ENCODE data around the gene TRAF3IP1. TPM values are rescaled to one million over a fixed set of nuclear protein-coding genes. Genes with fewer than 3 reads are reported as not detected.

The TRAF3IP1 gene
- total RNA-seq, 1 experiment from 2014 or later = 8.2 TPM

DNA sequence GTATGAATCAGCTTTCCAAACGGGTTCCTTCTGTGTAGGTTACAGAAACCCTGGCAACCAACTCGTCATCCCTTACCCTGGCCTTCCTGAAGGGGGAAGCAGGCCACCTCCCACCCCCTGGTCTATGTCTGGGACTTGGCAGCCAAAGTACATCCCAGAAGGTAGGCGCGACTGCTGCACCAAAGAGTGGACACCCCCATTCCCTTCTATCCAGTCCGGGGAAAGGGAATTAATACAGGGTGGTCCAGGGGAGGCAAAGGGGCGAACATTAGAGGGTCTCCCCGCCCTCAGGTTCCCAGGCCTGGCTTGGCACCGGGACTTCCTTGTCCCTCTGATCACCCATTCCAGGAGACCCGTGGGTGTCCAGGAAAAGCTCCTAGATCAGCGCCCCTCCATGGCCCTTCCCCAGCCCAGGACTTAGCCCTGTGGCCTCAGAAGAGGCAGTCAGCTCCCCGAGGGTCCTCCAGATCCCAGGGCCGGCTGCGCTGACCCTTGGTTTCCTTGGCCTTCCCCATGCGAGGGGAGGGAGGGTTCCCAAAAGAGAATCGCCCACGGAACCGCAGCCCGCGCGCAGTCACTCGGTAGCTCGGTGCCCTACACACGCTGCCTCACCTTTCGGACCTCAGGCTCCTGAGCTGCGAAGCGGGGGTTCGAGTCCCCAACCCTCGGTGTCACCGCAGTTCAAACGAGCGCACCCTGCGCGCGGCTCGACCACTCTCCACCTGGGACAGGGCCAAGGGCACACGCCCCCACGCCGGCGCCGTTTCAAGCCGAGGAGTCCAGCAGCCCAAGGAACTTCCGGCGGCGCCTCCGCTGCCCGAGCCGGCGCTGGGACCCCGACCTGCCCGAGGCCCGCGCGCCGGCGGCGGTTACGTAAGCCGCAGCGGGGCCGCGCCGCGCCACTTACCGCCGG lies 32.3 kb upstream of the TRAF3IP1 start, which contains the start of gene PER2:
Gene PER2 (minus strand): TSS at position 874 of the 913 bp plus-strand sequence. CDS start 10,674 bp downstream, outside the sequence.
- Histone ChIP-seq H3K27ac (ENCODE audit: low read length) (peak within 1 kb of the TSS; percentile 94), H3K9ac (ENCODE audit: low read length) (peak within 1 kb of the TSS; percentile 98), H3F3A (ENCODE audit: low read length, unreplicated experiment) (peaks cover 9% of the 10 kb centered on the region), H3K4me2 (ENCODE audit: low read length) (peak within 1 kb of the TSS; percentile 89), H3K4me3 (ENCODE audit: low read length) (peak within 1 kb of the TSS; percentile 80), H4K20me1 (ENCODE audit: low read length) (peaks cover 4% of the 10 kb centered on the region; the same call in 1 of the 2 replicates), H3K36me3 (ENCODE audit: low read depth, low read length) (no peaks in the 10 kb centered on the region), H2AFZ (ENCODE audit: low read length) (peak within 1 kb of the TSS; percentile 47; the same call in 1 of the 2 replicates), H3K27me3 (ENCODE audit: low read length) (no peaks in the 10 kb centered on the region), H3K9me2 (replicated peaks; ENCODE audit: low read length) (no peaks in the 10 kb centered on the region), H3K79me2 (ENCODE audit: low read length) (peaks cover 51% of the 10 kb centered on the region), H3K4me1 (ENCODE audit: insufficient read depth, low read length) (peaks cover 48% of the 10 kb centered on the region), H3K9me3 (ENCODE audit: low read length) (no peaks in the 10 kb centered on the region)
- ChIA-PET CTCF (interaction anchor here (1.2 kb wide), 1 partner anchor 25 kb away, joined by 4 read pairs; no protein-coding TSS in a partner anchor), POLR2A (ENCODE audit: unreplicated experiment) (interaction anchor here (0.6 kb wide), 1 partner anchor 17 kb away, joined by 4 read pairs; no protein-coding TSS in a partner anchor)
- intact Hi-C loops (cut with micrococcal nuclease) = loop anchor here (2.0 kb wide), 1 partner anchor 151 kb away; no protein-coding TSS in a partner anchor
- DNase-seq (peak; percentile 78), ATAC-seq (peak; percentile 28)
- TF ChIP-seq, protein P1, sequence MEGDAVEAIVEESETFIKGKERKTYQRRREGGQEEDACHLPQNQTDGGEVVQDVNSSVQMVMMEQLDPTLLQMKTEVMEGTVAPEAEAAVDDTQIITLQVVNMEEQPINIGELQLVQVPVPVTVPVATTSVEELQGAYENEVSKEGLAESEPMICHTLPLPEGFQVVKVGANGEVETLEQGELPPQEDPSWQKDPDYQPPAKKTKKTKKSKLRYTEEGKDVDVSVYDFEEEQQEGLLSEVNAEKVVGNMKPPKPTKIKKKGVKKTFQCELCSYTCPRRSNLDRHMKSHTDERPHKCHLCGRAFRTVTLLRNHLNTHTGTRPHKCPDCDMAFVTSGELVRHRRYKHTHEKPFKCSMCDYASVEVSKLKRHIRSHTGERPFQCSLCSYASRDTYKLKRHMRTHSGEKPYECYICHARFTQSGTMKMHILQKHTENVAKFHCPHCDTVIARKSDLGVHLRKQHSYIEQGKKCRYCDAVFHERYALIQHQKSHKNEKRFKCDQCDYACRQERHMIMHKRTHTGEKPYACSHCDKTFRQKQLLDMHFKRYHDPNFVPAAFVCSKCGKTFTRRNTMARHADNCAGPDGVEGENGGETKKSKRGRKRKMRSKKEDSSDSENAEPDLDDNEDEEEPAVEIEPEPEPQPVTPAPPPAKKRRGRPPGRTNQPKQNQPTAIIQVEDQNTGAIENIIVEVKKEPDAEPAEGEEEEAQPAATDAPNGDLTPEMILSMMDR (conservative IDR thresholded peaks at IDR 0.05; ENCODE audit: low read depth, low read length) = 0 out of 2 replicates have a peak, but pooled peaks have one; percentile 35
- no peak for TF ChIP-seq EZH2phosphoT487 (IDR thresholded peaks at IDR 0.05; ENCODE audit: borderline replicate concordance, low read length)
- BruUV-seq (replicated peaks) = TSS peak; percentile 43

DNA sequence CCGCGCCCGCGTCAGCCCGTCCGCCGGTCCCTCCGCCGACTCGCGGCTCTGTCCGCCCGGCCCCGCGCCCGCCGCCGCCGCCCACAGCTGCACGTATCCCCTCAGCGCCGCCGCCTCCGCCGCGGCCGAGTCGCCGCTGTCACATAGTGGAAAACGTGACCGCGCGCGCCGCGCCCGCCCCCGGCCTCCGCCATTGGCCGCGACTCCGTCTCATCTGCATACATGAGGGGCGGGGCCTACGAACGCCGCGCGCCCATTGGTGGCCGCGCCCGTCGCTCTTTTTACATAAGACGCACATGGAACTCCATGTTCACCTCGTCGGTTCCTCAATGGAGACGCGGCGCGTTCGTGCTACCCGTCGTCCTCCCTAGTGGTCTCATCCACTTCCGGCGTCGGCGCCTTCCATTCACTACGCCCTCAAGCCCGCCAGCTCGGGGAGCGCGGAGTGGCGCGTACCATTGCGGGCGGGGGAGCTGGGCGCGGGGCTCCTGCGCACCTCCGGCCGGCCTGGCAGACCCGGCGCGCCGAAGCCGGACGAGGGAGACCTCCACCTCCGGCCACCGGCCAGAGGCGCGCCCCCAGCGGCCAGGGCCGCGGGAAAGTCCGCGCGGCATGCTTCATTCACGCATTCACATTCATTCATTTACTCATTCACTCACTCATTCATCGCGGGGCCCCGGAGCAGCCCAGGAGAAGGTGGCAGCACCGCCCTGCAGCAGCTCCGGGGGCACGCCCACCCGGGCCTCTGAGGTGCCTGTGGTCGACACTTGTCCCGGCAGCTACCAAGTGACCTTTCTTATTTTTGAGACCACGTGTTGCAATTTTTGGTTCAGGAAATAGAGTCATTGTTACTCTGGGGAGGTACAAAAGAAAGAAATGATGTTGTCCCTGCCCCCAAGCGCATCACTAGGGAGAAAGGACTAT lies 31.4 kb upstream of the TRAF3IP1 start:
- H3F3A ChIP-seq (ENCODE audit: low read length, unreplicated experiment) = peaks cover 9% of the 10 kb centered on the region
- peak overlapping the region; percentile 94 for H3K27ac ChIP-seq (ENCODE audit: low read length)
- no peak for TF ChIP-seq EZH2 (IDR thresholded peaks at IDR 0.05; ENCODE audit: low read length, unreplicated experiment)
- TF ChIP-seq EZH2phosphoT487 (IDR thresholded peaks at IDR 0.05; ENCODE audit: borderline replicate concordance, low read length) = no peak
- TF ChIP-seq, protein P1 (conservative IDR thresholded peaks at IDR 0.05; ENCODE audit: low read depth, low read length) = peak; percentile 37; the same call in 1 of the 2 replicates
- ChIA-PET CTCF (interaction anchor here (1.2 kb wide), 1 partner anchor 26 kb away, joined by 4 read pairs; no protein-coding TSS in a partner anchor), POLR2A (ENCODE audit: unreplicated experiment) (interaction anchor here (0.6 to 0.7 kb wide), 2 partner anchors 18 to 431 kb away, joined by 4 to 5 read pairs; no protein-coding TSS in a partner anchor)
- H3K9me2 ChIP-seq (replicated peaks; ENCODE audit: low read length) = no peaks in the 10 kb centered on the region
- H2AFZ ChIP-seq (ENCODE audit: low read length) = peak overlapping the region; percentile 47; the same call in 1 of the 2 replicates
- BruUV-seq (replicated peaks) = no TSS peak
- peaks cover 41% of the 10 kb centered on the region for H3K79me2 ChIP-seq (ENCODE audit: low read length)
- H3K4me2 ChIP-seq (ENCODE audit: low read length) = peak overlapping the region; percentile 81
- ATAC-seq = peak; percentile 56
- H3K36me3 ChIP-seq (ENCODE audit: low read depth, low read length) = no peaks in the 10 kb centered on the region
- H3K9ac ChIP-seq (ENCODE audit: low read length) = peak overlapping the region; percentile 98
- H3K4me1 ChIP-seq (ENCODE audit: insufficient read depth, low read length) = peaks cover 48% of the 10 kb centered on the region
- no peaks in the 10 kb centered on the region for H4K20me1 ChIP-seq (ENCODE audit: low read length)
- no peaks in the 10 kb centered on the region for H3K27me3 ChIP-seq (ENCODE audit: low read length)
- intact Hi-C loops (cut with micrococcal nuclease) = loop anchor here (2.0 kb wide), 1 partner anchor 150 kb away; no protein-coding TSS in a partner anchor
- peak overlapping the region; percentile 80 for H3K4me3 ChIP-seq (ENCODE audit: low read length)
- H3K9me3 ChIP-seq (ENCODE audit: low read length) = no peaks in the 10 kb centered on the region
- peak; percentile 98 for DNase-seq
